Measurements from ENCODE around the gene ORM2.

DNA sequence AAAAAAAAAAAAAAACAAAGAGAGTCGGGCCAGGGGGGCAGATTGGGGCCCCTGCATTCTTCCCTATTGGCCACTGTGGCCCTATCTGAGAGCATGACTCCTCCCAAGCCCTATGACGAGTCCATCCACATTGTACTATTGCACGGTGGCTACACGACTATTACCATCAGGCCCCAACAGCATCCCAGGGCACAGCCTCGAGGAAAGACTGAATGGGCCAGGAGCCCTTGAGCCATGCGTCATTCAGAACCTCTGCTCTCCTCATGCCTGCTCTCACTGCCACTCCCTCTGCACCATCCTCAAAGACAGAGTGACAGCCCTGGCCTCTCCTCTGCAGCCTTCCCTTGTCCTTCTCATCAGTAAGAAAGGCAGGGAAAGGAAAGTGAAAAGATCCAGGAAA, 26.9 kb upstream of the ORM2 start:
- TF ChIP-seq POLR2A (IDR thresholded peaks at IDR 0.05): no peak
- TF ChIP-seq, protein P1, sequence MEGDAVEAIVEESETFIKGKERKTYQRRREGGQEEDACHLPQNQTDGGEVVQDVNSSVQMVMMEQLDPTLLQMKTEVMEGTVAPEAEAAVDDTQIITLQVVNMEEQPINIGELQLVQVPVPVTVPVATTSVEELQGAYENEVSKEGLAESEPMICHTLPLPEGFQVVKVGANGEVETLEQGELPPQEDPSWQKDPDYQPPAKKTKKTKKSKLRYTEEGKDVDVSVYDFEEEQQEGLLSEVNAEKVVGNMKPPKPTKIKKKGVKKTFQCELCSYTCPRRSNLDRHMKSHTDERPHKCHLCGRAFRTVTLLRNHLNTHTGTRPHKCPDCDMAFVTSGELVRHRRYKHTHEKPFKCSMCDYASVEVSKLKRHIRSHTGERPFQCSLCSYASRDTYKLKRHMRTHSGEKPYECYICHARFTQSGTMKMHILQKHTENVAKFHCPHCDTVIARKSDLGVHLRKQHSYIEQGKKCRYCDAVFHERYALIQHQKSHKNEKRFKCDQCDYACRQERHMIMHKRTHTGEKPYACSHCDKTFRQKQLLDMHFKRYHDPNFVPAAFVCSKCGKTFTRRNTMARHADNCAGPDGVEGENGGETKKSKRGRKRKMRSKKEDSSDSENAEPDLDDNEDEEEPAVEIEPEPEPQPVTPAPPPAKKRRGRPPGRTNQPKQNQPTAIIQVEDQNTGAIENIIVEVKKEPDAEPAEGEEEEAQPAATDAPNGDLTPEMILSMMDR (IDR thresholded peaks at IDR 0.05 in 4 of 5, conservative IDR thresholded peaks at IDR 0.05 in 1 of 5): no peak
